Esophagus squamous epithelium (tissue), 5 donors: ENCODE measurements around the gene SLC35E1. TPM values are rescaled to one million over a fixed set of nuclear protein-coding genes. Genes with fewer than 3 reads are reported as not detected.

Experiments used
- DNase-seq: peaks from one replicate; lab custom pipeline; 2025; lab: John Stamatoyannopoulos, UW
- H3K27ac ChIP-seq, 4 donors: fragments of 200-600 bp; sonication (generic); one replicate each; pipeline ENCODE4 v1.5.1; 2016 to 2019; ENCODE audit warnings: mild to moderate bottlenecking in 1 of 4
- H3K27me3 ChIP-seq, 4 donors: fragments of 200-600 bp; sonication (generic); 1 replicate in 3 of 4; 2 replicates in 1 of 4; pipeline versions ENCODE4 v1.5.1 to v1.6.0; 2017 to 2021; ENCODE audit warnings: antibody characterized with exemption in 1 of 4
- H3K36me3 ChIP-seq, 3 donors: fragments of 200-600 bp; sonication (generic); one replicate each; pipeline ENCODE4 v1.5.1; 2016 to 2019
- H3K4me1 ChIP-seq, 3 donors: fragments of 200-600 bp; sonication (generic); one replicate each; pipeline ENCODE4 v1.5.1; 2017 to 2019
- H3K4me3 ChIP-seq, 4 donors: fragments of 200-600 bp; sonication (generic); 1 replicate in 3 of 4; 2 replicates in 1 of 4; pipeline ENCODE4 v1.5.1; 2016 to 2019; ENCODE audit warnings: mild to moderate bottlenecking in 2 of 4, moderate library complexity in 1 of 4
- H3K9me3 ChIP-seq, 3 donors: fragments of 200-600 bp; sonication (generic); one replicate each; pipeline ENCODE4 v1.5.1; 2016 to 2019
- CTCF ChIP-seq, 6 experiments: fragments of 450-650 bp in 4 of 6; fragments of 200-600 bp in 2 of 6; sonication (generic) in 2 of 6; IDR thresholded peaks; one replicate each; pipeline ENCODE4 v1.5.1; 2016 to 2019; ENCODE audit warnings: antibody characterized with exemption in 6 of 6, mild to moderate bottlenecking in 4 of 6, moderate library complexity in 4 of 6
- POLR2A ChIP-seq, 4 donors: fragments of 450-650 bp; IDR thresholded peaks; one replicate each; pipeline ENCODE4 v1.6.1; 2017; ENCODE audit warnings: antibody characterized with exemption in 4 of 4, mild to moderate bottlenecking in 4 of 4, moderate library complexity in 3 of 4
- WGBS, 2 donors: methylation state at CpG; one replicate each; pipeline ENCODE4 v1.1.5; 2018; 5-methylcytosine and 5-hydroxymethylcytosine counted together
- intact Hi-C: fragments of 100-400 bp; cut with DNase I; formaldehyde crosslinking; loops from one replicate; pipeline ENCODE4 v1.15.0; 2022
- total RNA-seq, 4 donors: library from RNA; depleted of rRNA; stranded (reverse); fragments of >200 nt; gene quantifications; one replicate each; pipeline ENCODE4 v1.1.0, GENCODE V29; 2016
- donor health status: DM: yes; HTN: yes; CAD: no.

Gene SLC35E1
- total RNA-seq, 4 donors from 2014 or later, result 22.6 to 29.4 (median 25.3) TPM

- H3K27ac ChIP-seq, result peak overlapping the region; percentile 4 to 77 (median 50)
- peaks cover 3 to 59% (median 27%) of the 10 kb centered on the region in 3 donors for H3K4me1 ChIP-seq
- WGBS, 2 donors, result 70 to 78% methylated on average over 7 to 8 of the region's 8 CpGs
These were observed 33.4 kb upstream of the SLC35E1 start for GRCh38 chr19:16605553-16605994.

GRCh38 chr19:16605115-16605514, 32.9 kb upstream of the SLC35E1 start:
- Histone ChIP-seq H3K4me3 (no peak overlapping the region), H3K4me1 (peaks cover 3 to 61% (median 27%) of the 10 kb centered on the region in 3 donors), H3K36me3 (no peaks in the 10 kb centered on the region), H3K27me3 (no peaks in the 10 kb centered on the region), H3K9me3 (no peaks in the 10 kb centered on the region), H3K27ac (peak overlapping the region in 1 of 4 donors; percentile 77)
- TF ChIP-seq POLR2A (IDR thresholded peaks at IDR 0.05) (no peak), CTCF (IDR thresholded peaks at IDR 0.05) (no peak)
- DNase-seq, result no peak
- intact Hi-C loops, result no loop called here
- 86 to 91% methylated on average over 3 of the region's 3 CpGs for WGBS, 2 donors

More at GRCh38 chr19:16605553-16605994, 33.4 kb upstream of the SLC35E1 start:
- Histone ChIP-seq H3K4me3 (no peak overlapping the region), H3K36me3 (no peaks in the 10 kb centered on the region), H3K27me3 (no peaks in the 10 kb centered on the region), H3K9me3 (no peaks in the 10 kb centered on the region)
- no peak for DNase-seq
- intact Hi-C loops, result no loop called here
- TF ChIP-seq POLR2A (IDR thresholded peaks at IDR 0.05), result no peak
- TF ChIP-seq CTCF (IDR thresholded peaks at IDR 0.05), result no peak

GRCh38 chr19:16604615-16605014, 32.4 kb upstream of the SLC35E1 start:
- no peaks in the 10 kb centered on the region for H3K27me3 ChIP-seq
- WGBS, 2 donors, result 88 to 100% methylated on average over 3 to 5 of the region's 6 CpGs
- DNase-seq, result no peak
- intact Hi-C loops, result no loop called here
- H3K9me3 ChIP-seq, result no peaks in the 10 kb centered on the region
- TF ChIP-seq CTCF (IDR thresholded peaks at IDR 0.05), result no peak
- no peak for TF ChIP-seq POLR2A (IDR thresholded peaks at IDR 0.05)
- H3K4me3 ChIP-seq, result no peak overlapping the region
- no peak overlapping the region for H3K27ac ChIP-seq
- no peaks in the 10 kb centered on the region for H3K36me3 ChIP-seq
- peaks cover 3 to 61% (median 23%) of the 10 kb centered on the region in 3 donors for H3K4me1 ChIP-seq

GRCh38 chr19:16603090-16603489, 30.9 kb upstream of the SLC35E1 start:
- DNase-seq, result no peak
- WGBS, 2 donors, result 43 to 64% methylated on average over 2 of the region's 3 CpGs
- Histone ChIP-seq H3K4me3 (no peak overlapping the region), H3K27me3 (no peaks in the 10 kb centered on the region), H3K9me3 (no peaks in the 10 kb centered on the region), H3K27ac (no peak overlapping the region), H3K36me3 (no peaks in the 10 kb centered on the region), H3K4me1 (peaks cover 3 to 56% (median 19%) of the 10 kb centered on the region in 3 donors)
- intact Hi-C loops, result no loop called here
- TF ChIP-seq CTCF (IDR thresholded peaks at IDR 0.05) (no peak), POLR2A (IDR thresholded peaks at IDR 0.05) (no peak)

GRCh38 chr19:16601378-16602052, 29.3 kb upstream of the SLC35E1 start:
- Histone ChIP-seq H3K36me3 (no peaks in the 10 kb centered on the region), H3K4me3 (no peak overlapping the region), H3K27me3 (no peaks in the 10 kb centered on the region), H3K9me3 (no peaks in the 10 kb centered on the region), H3K4me1 (peaks cover 3 to 53% (median 11%) of the 10 kb centered on the region in 3 donors), H3K27ac (no peak overlapping the region)
- DNase-seq, result no peak
- TF ChIP-seq CTCF (IDR thresholded peaks at IDR 0.05) (no peak), POLR2A (IDR thresholded peaks at IDR 0.05) (no peak)
- 88 to 89% methylated on average over 13 to 15 of the region's 20 CpGs for WGBS, 2 donors
- intact Hi-C loops, result no loop called here
